ENCODE results near the gene PID1.

PID1 gene

GRCh38 chr2:229025653-229026052, 245.4 kb downstream of the PID1 start:
- Histone ChIP-seq H3K27me3 (no peaks in the 10 kb centered on the region), H3K4me1 (peaks cover 0 to 9% (median 0%) of the 10 kb centered on the region in 4 donors), H3K36me3 (peaks cover 0 to 4% (median 0%) of the 10 kb centered on the region in 3 donors), H3K4me3 (no peak overlapping the region), H3K9me3 (no peaks in the 10 kb centered on the region), H3K27ac (no peak overlapping the region)
- intact Hi-C loops (cut with DNase I; ENCODE audit: low total_unique reads) = no loop called here
- TF ChIP-seq CTCF (IDR thresholded peaks at IDR 0.05) = no peak
- no peak for DNase-seq

GRCh38 chr2:229022652-229023051, 248.4 kb downstream of the PID1 start:
- H3K27ac ChIP-seq = no peak overlapping the region
- no peak for TF ChIP-seq CTCF (IDR thresholded peaks at IDR 0.05)
- no peaks in the 10 kb centered on the region for H3K9me3 ChIP-seq
- DNase-seq = no peak
- no peak overlapping the region for H3K4me3 ChIP-seq
- H3K4me1 ChIP-seq = peaks cover 0 to 6% (median 0%) of the 10 kb centered on the region in 4 donors
- H3K27me3 ChIP-seq = no peaks in the 10 kb centered on the region
- intact Hi-C loops (cut with DNase I; ENCODE audit: low total_unique reads) = no loop called here
- H3K36me3 ChIP-seq = peaks cover 0 to 4% (median 0%) of the 10 kb centered on the region in 3 donors

- H3K4me1 ChIP-seq = peaks cover 0 to under 1% (median 0%) of the 10 kb centered on the region in 4 donors
- H3K27me3 ChIP-seq = no peaks in the 10 kb centered on the region
- TF ChIP-seq CTCF (IDR thresholded peaks at IDR 0.05) = no peak
- intact Hi-C loops (cut with DNase I; ENCODE audit: low total_unique reads) = no loop called here
- H3K36me3 ChIP-seq = peaks cover 0 to 4% (median 0%) of the 10 kb centered on the region in 3 donors
- no peak overlapping the region for H3K27ac ChIP-seq
- H3K4me3 ChIP-seq = no peak overlapping the region
- no peak for DNase-seq
- no peaks in the 10 kb centered on the region for H3K9me3 ChIP-seq
Measured at GRCh38 chr2:229022071-229022470, 249.0 kb downstream of the PID1 start.

GRCh38 chr2:229009816-229010215, 261.3 kb downstream of the PID1 start:
- Histone ChIP-seq H3K27ac (no peak overlapping the region), H3K4me1 (no peaks in the 10 kb centered on the region), H3K36me3 (no peaks in the 10 kb centered on the region), H3K9me3 (no peaks in the 10 kb centered on the region), H3K27me3 (no peaks in the 10 kb centered on the region), H3K4me3 (no peak overlapping the region)
- no peak for TF ChIP-seq CTCF (IDR thresholded peaks at IDR 0.05)
- intact Hi-C loops (cut with DNase I; ENCODE audit: low total_unique reads) = no loop called here
- DNase-seq = no peak

GRCh38 chr2:229003256-229003655, 267.8 kb downstream of the PID1 start:
- intact Hi-C loops (cut with DNase I; ENCODE audit: low total_unique reads) = no loop called here
- Histone ChIP-seq H3K4me1 (no peaks in the 10 kb centered on the region), H3K36me3 (no peaks in the 10 kb centered on the region), H3K27me3 (no peaks in the 10 kb centered on the region), H3K9me3 (no peaks in the 10 kb centered on the region), H3K4me3 (no peak overlapping the region), H3K27ac (no peak overlapping the region)
- no peak for TF ChIP-seq CTCF (IDR thresholded peaks at IDR 0.05)
- no peak for DNase-seq

- no peaks in the 10 kb centered on the region for H3K27me3 ChIP-seq
- no peaks in the 10 kb centered on the region for H3K4me1 ChIP-seq
- DNase-seq = no peak
- no peaks in the 10 kb centered on the region for H3K36me3 ChIP-seq
- H3K4me3 ChIP-seq = no peak overlapping the region
- no peak overlapping the region for H3K27ac ChIP-seq
- intact Hi-C loops (cut with DNase I; ENCODE audit: low total_unique reads) = no loop called here
- TF ChIP-seq CTCF (IDR thresholded peaks at IDR 0.05) = no peak
- no peaks in the 10 kb centered on the region for H3K9me3 ChIP-seq
Measured at GRCh38 chr2:229001196-229001595, 269.9 kb downstream of the PID1 start.

Data from tibial artery (tissue), 4 donors.